Neural cell (in vitro differentiated cells): ENCODE data around the gene BMPR2. TPM values are rescaled to one million over a fixed set of nuclear protein-coding genes. Genes with fewer than 3 reads are reported as not detected.

ENCODE experiments used
- H2AFZ ChIP-seq: fragments of 200-600, 300-800 bp; sonication (generic), shearing (Covaris generic); 2 replicates; pipeline ENCODE4 v1.6.0; 2014; ENCODE audit warnings: low read depth, mild to moderate bottlenecking, antibody characterized with exemption, low read length, moderate library complexity
- H3F3A ChIP-seq: fragments of 200-600 bp; shearing (Covaris generic); 2 replicates; pipeline ENCODE4 v1.6.1; 2016; ENCODE audit warnings: mild to moderate bottlenecking, moderate library complexity, mixed read lengths, antibody characterized with exemption, low read length; ENCODE audit not compliant: insufficient read depth, poor library complexity, severe bottlenecking
- H3K27ac ChIP-seq: fragments of 200-600, 300-800 bp; sonication (generic), shearing (Covaris generic); 2 replicates; pipeline ENCODE4 v1.5.1; 2014; ENCODE audit warnings: mild to moderate bottlenecking, low read length, moderate library complexity
- H3K27me3 ChIP-seq: fragments of 300-800, 200-600 bp; sonication (generic), shearing (Covaris generic); 2 replicates; pipeline ENCODE4 v1.6.0; 2014; ENCODE audit warnings: mild to moderate bottlenecking, low read depth, low read length, moderate library complexity; ENCODE audit not compliant: insufficient read depth
- H3K36me3 ChIP-seq: fragments of 300-800, 200-600 bp; sonication (generic), shearing (Covaris generic); 2 replicates; pipeline ENCODE4 v1.5.1; 2014; ENCODE audit warnings: mild to moderate bottlenecking, antibody characterized with exemption, low read length, moderate library complexity; ENCODE audit not compliant: insufficient read depth
- H3K4me2 ChIP-seq: fragments of 300-800, 200-600 bp; sonication (generic), shearing (Covaris generic); 2 replicates; pipeline ENCODE4 v1.6.0; 2014; ENCODE audit warnings: mild to moderate bottlenecking, low read length
- H3K4me3 ChIP-seq: fragments of 300-800, 200-600 bp; sonication (generic), shearing (Covaris generic); 2 replicates; pipeline ENCODE4 v1.5.1; 2014; ENCODE audit warnings: mild to moderate bottlenecking, low read length, moderate library complexity
- H3K79me2 ChIP-seq: fragments of 200-600 bp; shearing (Covaris generic); replicated peaks from 2 replicates; pipeline ENCODE4 v1.6.0; 2014; ENCODE audit warnings: mild to moderate bottlenecking, low read length, moderate library complexity; ENCODE audit not compliant: insufficient read depth
- H3K9ac ChIP-seq: fragments of 300-800, 200-600 bp; sonication (generic), shearing (Covaris generic); 2 replicates; pipeline ENCODE4 v1.6.1; 2016; ENCODE audit warnings: mild to moderate bottlenecking, low read length, mixed read lengths
- H3K9me2 ChIP-seq: fragments of 200-600 bp; shearing (Covaris generic); 2 replicates; pipeline ENCODE4 v1.6.1; 2016; ENCODE audit warnings: mild to moderate bottlenecking, low read length, mixed read lengths; ENCODE audit not compliant: insufficient read depth
- H3K9me3 ChIP-seq: fragments of 200-600, 300-800 bp; sonication (generic), shearing (Covaris generic); 2 replicates; pipeline ENCODE4 v1.6.1; 2016; ENCODE audit warnings: mild to moderate bottlenecking, mixed run types, low read length, moderate library complexity, mixed read lengths
- H4K20me1 ChIP-seq: fragments of 200-600 bp; shearing (Covaris generic); 2 replicates; pipeline ENCODE4 v1.6.1; 2016; ENCODE audit warnings: mild to moderate bottlenecking, mixed run types; ENCODE audit not compliant: insufficient read depth
- CTCF ChIP-seq: fragments of 450-650 bp; IDR thresholded peaks from 2 replicates; pipeline ENCODE4 v1.5.1; 2014; ENCODE audit warnings: antibody characterized with exemption, mild to moderate bottlenecking, moderate library complexity; ENCODE audit not compliant: poor library complexity, severe bottlenecking
- EP300 ChIP-seq: fragments of 450-650 bp; conservative IDR thresholded peaks from 2 replicates; pipeline ENCODE4 v1.6.1; 2014; ENCODE audit warnings: antibody characterized with exemption, mild to moderate bottlenecking, moderate library complexity; ENCODE audit not compliant: poor library complexity, severe bottlenecking
- EZH2 ChIP-seq: fragments of 200-600, 300-800 bp; shearing (Covaris generic), sonication (generic); IDR thresholded peaks from 2 replicates; pipeline ENCODE4 v1.6.1; 2014; ENCODE audit warnings: antibody characterized with exemption, low read length, borderline replicate concordance, mild to moderate bottlenecking; ENCODE audit not compliant: insufficient read depth, poor library complexity, severe bottlenecking
- POLR2AphosphoS5 ChIP-seq: IDR thresholded peaks from 2 replicates; pipeline ENCODE4 v1.6.1; 2012
- RAD21 ChIP-seq: fragments of 450-650 bp; conservative IDR thresholded peaks from 2 replicates; pipeline ENCODE4 v1.6.1; 2014; ENCODE audit warnings: antibody characterized with exemption, mild to moderate bottlenecking, moderate library complexity
- SMC3 ChIP-seq: fragments of 450-650 bp; conservative IDR thresholded peaks from 2 replicates; pipeline ENCODE4 v1.6.1; 2014; ENCODE audit warnings: antibody characterized with exemption, mild to moderate bottlenecking, moderate library complexity; ENCODE audit not compliant: poor library complexity
- TAF1 ChIP-seq: IDR thresholded peaks from 2 replicates; pipeline ENCODE4 v1.6.1; 2012; ENCODE audit warnings: low read depth
- polyA plus RNA-seq: library from polyadenylated mRNA; depleted of rRNA; stranded (reverse); fragments of >200 nt; gene quantifications from 2 replicates; pipeline ENCODE4 v1.2.3, GENCODE V29; 2014
- TF ChIP-seq, protein P1 (sequence below): IDR thresholded peaks from 2 replicates; pipeline ENCODE4 v1.6.1; 2012; ENCODE audit warnings: borderline replicate concordance

Gene BMPR2
- polyA plus RNA-seq, 1 donor from 2014 or later: 18.4 TPM

DNA sequence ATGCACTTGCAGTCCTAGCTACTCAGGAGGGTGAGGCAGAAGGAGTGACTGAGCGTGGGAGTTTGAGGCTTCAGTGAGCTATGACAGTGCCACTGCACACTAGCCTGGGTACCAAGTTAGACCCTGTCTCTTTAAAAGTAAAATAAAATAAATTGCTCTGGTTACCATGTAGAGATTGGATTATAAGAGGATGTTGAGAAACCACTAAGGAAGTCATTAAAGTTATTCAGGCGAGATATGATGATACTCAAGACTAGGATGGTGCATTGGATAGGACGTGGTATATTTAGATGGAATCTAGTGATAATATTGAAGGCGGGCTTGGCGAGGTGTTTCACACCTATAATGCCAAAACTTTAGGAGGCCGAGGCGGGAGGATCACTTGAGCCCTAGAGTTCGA lies 50.6 kb downstream of the BMPR2 start:
- Histone ChIP-seq H3F3A (no peaks in the 10 kb centered on the region), H4K20me1 (no peaks in the 10 kb centered on the region), H3K79me2 (peaks cover 34% of the 10 kb centered on the region)

DNA sequence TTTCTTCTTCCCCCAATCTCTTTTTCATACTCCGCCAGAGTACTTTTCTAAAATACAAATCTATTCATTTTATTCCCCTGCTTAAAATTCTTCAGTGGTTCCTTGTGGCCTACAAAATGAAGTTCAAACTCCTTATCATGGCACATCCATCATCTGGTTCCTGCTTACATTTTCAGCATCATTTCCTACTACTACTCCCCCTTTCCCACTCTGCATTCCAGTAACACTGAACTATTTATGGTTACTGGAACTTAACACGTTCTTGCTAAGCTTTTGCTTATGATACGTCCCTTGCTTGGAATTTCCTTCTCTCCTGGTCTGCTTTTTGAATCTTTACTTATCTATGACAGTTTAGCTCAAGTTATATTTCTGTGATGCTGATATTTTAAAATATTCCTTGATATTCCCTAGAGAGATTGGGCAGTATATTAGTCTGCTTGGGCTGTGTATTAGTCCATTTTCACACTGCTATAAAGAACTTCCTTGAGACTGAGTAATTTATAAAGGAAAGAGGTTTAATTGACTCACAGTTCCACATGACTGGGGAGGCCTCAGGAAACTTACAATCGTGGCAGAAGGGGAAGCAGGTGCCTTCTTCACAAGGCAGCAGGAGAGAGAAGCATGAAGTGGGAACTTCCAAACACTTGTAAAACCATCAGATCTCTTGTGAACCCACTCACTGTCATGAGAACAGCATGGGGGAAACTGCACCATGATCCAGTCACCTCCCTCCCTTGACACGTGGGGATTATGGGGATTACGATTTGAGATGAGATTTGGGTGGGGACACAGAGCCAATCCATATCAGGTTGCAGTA lies 53.2 kb downstream of the BMPR2 start:
- H3K27me3 ChIP-seq: no peaks in the 10 kb centered on the region
- no peaks in the 10 kb centered on the region for H3K9me2 ChIP-seq
- H4K20me1 ChIP-seq: no peaks in the 10 kb centered on the region
- no peak overlapping the region for H3K4me3 ChIP-seq
- H3K79me2 ChIP-seq: peaks cover 33% of the 10 kb centered on the region
- H3K36me3 ChIP-seq: no peaks in the 10 kb centered on the region
- no peak overlapping the region for H3K4me2 ChIP-seq
- no peak overlapping the region for H2AFZ ChIP-seq
- TF ChIP-seq POLR2AphosphoS5: no peak
- TF ChIP-seq, protein P1, sequence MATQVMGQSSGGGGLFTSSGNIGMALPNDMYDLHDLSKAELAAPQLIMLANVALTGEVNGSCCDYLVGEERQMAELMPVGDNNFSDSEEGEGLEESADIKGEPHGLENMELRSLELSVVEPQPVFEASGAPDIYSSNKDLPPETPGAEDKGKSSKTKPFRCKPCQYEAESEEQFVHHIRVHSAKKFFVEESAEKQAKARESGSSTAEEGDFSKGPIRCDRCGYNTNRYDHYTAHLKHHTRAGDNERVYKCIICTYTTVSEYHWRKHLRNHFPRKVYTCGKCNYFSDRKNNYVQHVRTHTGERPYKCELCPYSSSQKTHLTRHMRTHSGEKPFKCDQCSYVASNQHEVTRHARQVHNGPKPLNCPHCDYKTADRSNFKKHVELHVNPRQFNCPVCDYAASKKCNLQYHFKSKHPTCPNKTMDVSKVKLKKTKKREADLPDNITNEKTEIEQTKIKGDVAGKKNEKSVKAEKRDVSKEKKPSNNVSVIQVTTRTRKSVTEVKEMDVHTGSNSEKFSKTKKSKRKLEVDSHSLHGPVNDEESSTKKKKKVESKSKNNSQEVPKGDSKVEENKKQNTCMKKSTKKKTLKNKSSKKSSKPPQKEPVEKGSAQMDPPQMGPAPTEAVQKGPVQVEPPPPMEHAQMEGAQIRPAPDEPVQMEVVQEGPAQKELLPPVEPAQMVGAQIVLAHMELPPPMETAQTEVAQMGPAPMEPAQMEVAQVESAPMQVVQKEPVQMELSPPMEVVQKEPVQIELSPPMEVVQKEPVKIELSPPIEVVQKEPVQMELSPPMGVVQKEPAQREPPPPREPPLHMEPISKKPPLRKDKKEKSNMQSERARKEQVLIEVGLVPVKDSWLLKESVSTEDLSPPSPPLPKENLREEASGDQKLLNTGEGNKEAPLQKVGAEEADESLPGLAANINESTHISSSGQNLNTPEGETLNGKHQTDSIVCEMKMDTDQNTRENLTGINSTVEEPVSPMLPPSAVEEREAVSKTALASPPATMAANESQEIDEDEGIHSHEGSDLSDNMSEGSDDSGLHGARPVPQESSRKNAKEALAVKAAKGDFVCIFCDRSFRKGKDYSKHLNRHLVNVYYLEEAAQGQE: no peak
- H3K27ac ChIP-seq: no peak overlapping the region
- no peak overlapping the region for H3K9ac ChIP-seq
- H3F3A ChIP-seq: no peaks in the 10 kb centered on the region
- no peaks in the 10 kb centered on the region for H3K9me3 ChIP-seq

More for the DNA sequence above, 50.6 kb downstream of the BMPR2 start:
- no peak for TF ChIP-seq RAD21
- TF ChIP-seq TAF1: no peak
- TF ChIP-seq, protein P1: no peak
- TF ChIP-seq EZH2: no peak
- no peak for TF ChIP-seq SMC3
- no peak for TF ChIP-seq CTCF
- TF ChIP-seq POLR2AphosphoS5: no peak
- no peak for TF ChIP-seq EP300
- Histone ChIP-seq H3K9me3 (no peaks in the 10 kb centered on the region), H3K9ac (no peak overlapping the region), H3K4me3 (no peak overlapping the region), H2AFZ (no peak overlapping the region), H3K27ac (no peak overlapping the region), H3K27me3 (no peaks in the 10 kb centered on the region), H3K9me2 (no peaks in the 10 kb centered on the region), H3K36me3 (no peaks in the 10 kb centered on the region), H3K4me2 (no peak overlapping the region)
